Gastroesophageal sphincter (tissue), 4 donors: ENCODE results near the gene ATP9A. TPM values are rescaled to one million over a fixed set of nuclear protein-coding genes. Genes with fewer than 3 reads are reported as not detected.

Experiments
- ATAC-seq: fragments of 150-250 bp; one replicate; pipeline ENCODE4 v1.9.1; 2016; ENCODE audit warnings: mild to moderate bottlenecking, moderate library complexity
- H3K27ac ChIP-seq, 4 donors: fragments of 200-600 bp; sonication (generic) in 3 of 4; 1 replicate in 3 of 4; 2 replicates in 1 of 4; pipeline ENCODE4 v1.5.1; 2016 to 2019
- H3K27me3 ChIP-seq: fragments of 200-600 bp; sonication (generic); one replicate; pipeline ENCODE4 v1.5.1; 2019
- H3K36me3 ChIP-seq, 2 donors: fragments of 200-600 bp; sonication (generic); one replicate each; pipeline ENCODE4 v1.5.1; 2019; ENCODE audit warnings: control low read depth in 1 of 2
- H3K4me1 ChIP-seq, 3 donors: fragments of 200-600 bp; sonication (generic); 1 replicate in 2 of 3; 2 replicates in 1 of 3; pipeline ENCODE4 v1.5.1; 2016 to 2019; ENCODE audit warnings: control low read depth in 2 of 3
- H3K4me3 ChIP-seq, 2 donors: fragments of 200-600 bp; sonication (generic); one replicate each; pipeline ENCODE4 v1.5.1; 2019; ENCODE audit warnings: mild to moderate bottlenecking in 1 of 2, moderate library complexity in 1 of 2
- H3K9me3 ChIP-seq, 3 donors: fragments of 200-600 bp; sonication (generic); one replicate each; pipeline ENCODE4 v1.5.1; 2017 to 2019; ENCODE audit warnings: control low read depth in 2 of 3
- EP300 ChIP-seq: sonication (generic); formaldehyde crosslinking; IDR thresholded peaks from one replicate; pipeline ENCODE4 v1.6.1; 2017; ENCODE audit warnings: antibody characterized with exemption, mild to moderate bottlenecking
- POLR2A ChIP-seq, 2 donors: fragments of 450-650 bp; IDR thresholded peaks; one replicate each; pipeline ENCODE4 v1.6.1; 2017; ENCODE audit warnings: antibody characterized with exemption in 2 of 2, mild to moderate bottlenecking in 2 of 2, moderate library complexity in 1 of 2
- POLR2AphosphoS5 ChIP-seq: sonication (generic); formaldehyde crosslinking; IDR thresholded peaks from one replicate; pipeline ENCODE4 v1.6.1; 2017; ENCODE audit warnings: antibody characterized with exemption
- WGBS, 2 donors: methylation state at CpG; one replicate each; pipeline ENCODE4 v1.1.5; 2018; ENCODE audit warnings: low coverage in 1 of 2; 5-methylcytosine and 5-hydroxymethylcytosine counted together
- total RNA-seq, 4 donors: library from RNA; depleted of rRNA; stranded (reverse); fragments of >200 nt; gene quantifications; one replicate each; pipeline ENCODE4 v1.1.0, GENCODE V29; 2016
- TF ChIP-seq, protein P1 (sequence below), 4 experiments: fragments of 200-600 bp in 2 of 4; fragments of 450-650 bp in 2 of 4; sonication (generic) in 1 of 4; IDR thresholded peaks; one replicate each; pipeline ENCODE4 v1.5.1; 2017 to 2019; ENCODE audit warnings: antibody characterized with exemption in 4 of 4, mild to moderate bottlenecking in 2 of 4, moderate library complexity in 2 of 4

Gene ATP9A
- total RNA-seq, 4 donors from 2014 or later: 49.3 to 80.2 (median 57.7) TPM

DNA sequence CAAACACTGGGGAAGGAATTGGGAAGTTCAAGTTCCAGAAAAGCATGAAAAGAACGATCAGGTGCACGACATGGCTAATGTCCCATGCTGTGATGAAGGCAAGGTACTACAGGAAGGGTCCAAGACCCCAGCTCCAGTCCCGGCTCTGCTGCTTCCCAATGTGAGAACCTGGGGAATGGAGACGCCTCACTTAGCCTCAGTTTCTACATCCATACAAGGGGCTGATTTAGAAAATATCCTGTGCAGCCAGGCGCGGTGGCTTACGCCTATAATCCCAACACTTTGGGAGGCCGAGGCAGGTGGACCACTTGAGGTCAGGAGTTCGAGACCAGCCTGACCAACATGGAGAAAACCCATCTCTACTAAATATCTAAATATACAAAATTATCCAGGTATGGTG, 144.9 kb downstream of the ATP9A start:
- no peaks in the 10 kb centered on the region for H3K9me3 ChIP-seq
- no peak for TF ChIP-seq POLR2AphosphoS5
- TF ChIP-seq EP300: no peak
- TF ChIP-seq POLR2A (IDR thresholded peaks at IDR 0.05): no peak
- TF ChIP-seq, protein P1, sequence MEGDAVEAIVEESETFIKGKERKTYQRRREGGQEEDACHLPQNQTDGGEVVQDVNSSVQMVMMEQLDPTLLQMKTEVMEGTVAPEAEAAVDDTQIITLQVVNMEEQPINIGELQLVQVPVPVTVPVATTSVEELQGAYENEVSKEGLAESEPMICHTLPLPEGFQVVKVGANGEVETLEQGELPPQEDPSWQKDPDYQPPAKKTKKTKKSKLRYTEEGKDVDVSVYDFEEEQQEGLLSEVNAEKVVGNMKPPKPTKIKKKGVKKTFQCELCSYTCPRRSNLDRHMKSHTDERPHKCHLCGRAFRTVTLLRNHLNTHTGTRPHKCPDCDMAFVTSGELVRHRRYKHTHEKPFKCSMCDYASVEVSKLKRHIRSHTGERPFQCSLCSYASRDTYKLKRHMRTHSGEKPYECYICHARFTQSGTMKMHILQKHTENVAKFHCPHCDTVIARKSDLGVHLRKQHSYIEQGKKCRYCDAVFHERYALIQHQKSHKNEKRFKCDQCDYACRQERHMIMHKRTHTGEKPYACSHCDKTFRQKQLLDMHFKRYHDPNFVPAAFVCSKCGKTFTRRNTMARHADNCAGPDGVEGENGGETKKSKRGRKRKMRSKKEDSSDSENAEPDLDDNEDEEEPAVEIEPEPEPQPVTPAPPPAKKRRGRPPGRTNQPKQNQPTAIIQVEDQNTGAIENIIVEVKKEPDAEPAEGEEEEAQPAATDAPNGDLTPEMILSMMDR (IDR thresholded peaks at IDR 0.05): no peak
- H3K4me1 ChIP-seq: no peaks in the 10 kb centered on the region
- no peak overlapping the region for H3K27ac ChIP-seq
- 84% methylated on average over 7 of the region's 9 CpGs; no CpG with 5 or more reads in 1 of the 2 donors for WGBS, 2 donors
- H3K36me3 ChIP-seq: peaks cover 0 to 81% of the 10 kb centered on the region in 2 donors
- no peaks in the 10 kb centered on the region for H3K27me3 ChIP-seq
- H3K4me3 ChIP-seq: no peak overlapping the region
- ATAC-seq: no peak

DNA sequence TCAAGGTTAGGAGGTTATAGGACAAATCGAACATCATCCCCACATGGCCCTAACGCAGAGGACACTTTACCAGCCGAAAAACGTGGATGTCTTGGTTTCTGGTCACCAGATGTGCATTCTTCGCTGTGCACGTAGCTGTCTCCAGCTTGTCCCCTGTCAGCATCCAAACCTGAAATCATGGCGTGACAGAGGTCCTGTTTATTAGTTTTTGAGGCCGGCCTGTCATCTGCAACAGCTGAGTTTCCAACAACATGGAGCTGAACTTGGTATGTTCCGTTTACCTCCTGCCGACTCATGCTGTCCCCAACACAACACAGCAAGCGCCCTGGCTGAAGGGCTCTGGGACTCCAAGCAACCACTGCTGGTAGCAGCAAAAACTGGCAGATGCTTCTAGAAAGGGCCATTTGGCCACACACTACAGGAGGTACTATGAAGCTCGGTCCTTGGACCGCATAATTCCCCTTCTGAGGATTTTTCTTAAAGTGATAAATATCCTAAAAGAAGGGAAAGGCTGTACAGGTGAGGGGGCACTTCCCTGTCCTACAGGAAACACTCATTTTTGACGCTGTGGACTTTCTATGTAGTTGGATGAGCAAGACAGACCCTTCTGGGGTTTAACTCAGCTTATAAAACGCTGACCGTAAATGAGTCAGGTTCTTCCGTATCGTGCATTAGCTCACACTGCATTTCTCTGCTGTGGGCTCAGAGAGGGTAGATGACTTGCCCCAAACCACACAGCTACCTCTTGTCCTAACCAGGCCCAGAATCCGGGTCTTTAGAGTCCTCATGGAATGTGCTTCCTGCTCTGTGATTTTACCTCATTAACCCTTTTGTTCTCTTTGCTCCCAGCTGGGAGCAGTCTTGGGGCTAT, 146.0 kb downstream of the ATP9A start:
- 79 to 84% methylated on average over 8 to 11 of the region's 19 CpGs for WGBS, 2 donors
- H3K27ac ChIP-seq: no peak overlapping the region
- no peaks in the 10 kb centered on the region for H3K4me1 ChIP-seq
- TF ChIP-seq EP300 (no peak), POLR2A (IDR thresholded peaks at IDR 0.05) (no peak), POLR2AphosphoS5 (no peak)
- TF ChIP-seq, protein P1 (IDR thresholded peaks at IDR 0.05): no peak
- ATAC-seq: no peak
- H3K4me3 ChIP-seq: no peak overlapping the region
- H3K36me3 ChIP-seq: peaks cover 0 to 81% of the 10 kb centered on the region in 2 donors
- H3K27me3 ChIP-seq: no peaks in the 10 kb centered on the region
- no peaks in the 10 kb centered on the region for H3K9me3 ChIP-seq

DNA sequence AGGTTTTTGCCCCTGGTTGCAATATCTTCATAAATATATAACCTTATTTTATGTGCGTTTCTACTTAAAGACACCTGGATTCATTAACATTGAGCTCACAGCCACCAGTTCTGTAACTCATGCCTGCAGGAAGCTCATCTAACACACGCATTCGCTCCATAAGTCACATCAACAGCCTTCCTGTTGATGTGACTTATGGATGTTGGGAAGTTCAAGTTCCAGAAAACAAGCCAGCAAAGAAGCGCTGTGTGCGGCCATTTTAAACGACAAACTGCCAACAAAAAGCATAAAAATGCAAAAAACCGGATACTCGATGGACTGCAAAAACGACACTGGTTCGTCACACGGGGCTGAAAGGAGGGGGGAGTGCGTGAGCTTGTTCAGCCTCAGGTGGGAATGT, 147.8 kb downstream of the ATP9A start:
- Histone ChIP-seq H3K9me3 (no peaks in the 10 kb centered on the region), H3K27me3 (no peaks in the 10 kb centered on the region), H3K4me1 (no peaks in the 10 kb centered on the region), H3K4me3 (no peak overlapping the region), H3K27ac (no peak overlapping the region), H3K36me3 (peaks cover 0 to 93% of the 10 kb centered on the region in 2 donors)
- ATAC-seq: no peak
- 80 to 84% methylated on average over 1 to 12 of the region's 12 CpGs for WGBS, 2 donors
- TF ChIP-seq EP300 (no peak), POLR2AphosphoS5 (no peak), POLR2A (IDR thresholded peaks at IDR 0.05) (no peak)
- TF ChIP-seq, protein P1 (IDR thresholded peaks at IDR 0.05): no peak

DNA sequence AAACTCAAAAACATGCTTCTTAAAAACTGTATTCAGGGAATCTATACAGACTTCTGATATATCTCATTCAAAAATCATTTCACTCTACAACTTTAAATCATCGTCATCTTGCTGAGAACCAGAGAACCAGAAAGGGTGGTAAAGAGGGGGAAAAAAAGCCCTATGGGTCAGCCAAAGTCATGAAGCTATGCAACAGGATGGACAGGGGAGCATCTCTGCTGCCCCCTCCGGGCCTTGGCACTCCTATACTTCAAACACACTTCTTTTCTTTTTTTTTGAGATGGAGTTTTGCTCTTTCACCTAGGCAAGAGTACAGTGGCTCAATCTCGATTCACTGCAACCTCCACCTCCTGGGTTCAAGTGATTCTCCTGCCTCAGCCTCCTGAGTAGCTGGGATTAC, 152.1 kb downstream of the ATP9A start:
- no peaks in the 10 kb centered on the region for H3K9me3 ChIP-seq
- 62 to 86% methylated on average over 2 to 3 of the region's 3 CpGs for WGBS, 2 donors
- H3K4me1 ChIP-seq: no peaks in the 10 kb centered on the region
- TF ChIP-seq EP300 (no peak), POLR2AphosphoS5 (no peak), POLR2A (IDR thresholded peaks at IDR 0.05) (no peak)
- TF ChIP-seq, protein P1 (IDR thresholded peaks at IDR 0.05): no peak
- peaks cover 0 to 85% of the 10 kb centered on the region in 2 donors for H3K36me3 ChIP-seq
- H3K27me3 ChIP-seq: no peaks in the 10 kb centered on the region
- no peak overlapping the region for H3K27ac ChIP-seq
- ATAC-seq: no peak
- no peak overlapping the region for H3K4me3 ChIP-seq

DNA sequence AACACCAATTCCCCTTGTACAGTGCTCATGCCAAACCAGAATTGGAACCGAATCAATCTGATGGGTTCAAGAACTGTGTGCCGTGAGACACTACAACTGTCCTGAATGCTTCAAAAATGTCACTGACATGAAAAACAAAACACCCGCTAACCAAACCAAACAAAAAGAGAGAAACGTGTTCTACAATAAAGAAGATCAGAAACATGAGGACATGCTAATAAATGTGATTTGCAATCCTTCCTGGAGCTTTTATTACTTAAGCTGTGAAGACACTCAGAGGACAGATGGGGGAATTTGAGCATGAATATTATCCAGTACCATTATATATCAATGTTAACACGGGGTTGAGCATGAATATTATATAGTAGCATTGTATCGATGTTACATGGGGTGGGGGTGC, 153.5 kb downstream of the ATP9A start:
- peaks cover 0 to 87% of the 10 kb centered on the region in 2 donors for H3K36me3 ChIP-seq

More for the DNA sequence above, 153.5 kb downstream of the ATP9A start:
- TF ChIP-seq POLR2A (IDR thresholded peaks at IDR 0.05) (no peak), POLR2AphosphoS5 (no peak), EP300 (no peak)
- Histone ChIP-seq H3K4me1 (peaks cover 0 to 4% (median 0%) of the 10 kb centered on the region in 3 donors), H3K27me3 (no peaks in the 10 kb centered on the region), H3K27ac (no peak overlapping the region), H3K9me3 (no peaks in the 10 kb centered on the region), H3K4me3 (no peak overlapping the region)
- WGBS, 2 donors: 72 to 90% methylated on average over 6 of the region's 6 CpGs
- no peak for ATAC-seq
